Activated CD4-positive, alpha-beta T cell treated with anti-CD3 and anti-CD28 coated beads, Interleukin-2, amount 50 U/mL, for 1 hour (primary cell): Measurements from ENCODE around the gene PRSS50.

Experiments
- DNase-seq: peaks from one replicate; pipeline ENCODE4 v3.0.0-alpha.2; 2020

PRSS50 gene

DNA sequence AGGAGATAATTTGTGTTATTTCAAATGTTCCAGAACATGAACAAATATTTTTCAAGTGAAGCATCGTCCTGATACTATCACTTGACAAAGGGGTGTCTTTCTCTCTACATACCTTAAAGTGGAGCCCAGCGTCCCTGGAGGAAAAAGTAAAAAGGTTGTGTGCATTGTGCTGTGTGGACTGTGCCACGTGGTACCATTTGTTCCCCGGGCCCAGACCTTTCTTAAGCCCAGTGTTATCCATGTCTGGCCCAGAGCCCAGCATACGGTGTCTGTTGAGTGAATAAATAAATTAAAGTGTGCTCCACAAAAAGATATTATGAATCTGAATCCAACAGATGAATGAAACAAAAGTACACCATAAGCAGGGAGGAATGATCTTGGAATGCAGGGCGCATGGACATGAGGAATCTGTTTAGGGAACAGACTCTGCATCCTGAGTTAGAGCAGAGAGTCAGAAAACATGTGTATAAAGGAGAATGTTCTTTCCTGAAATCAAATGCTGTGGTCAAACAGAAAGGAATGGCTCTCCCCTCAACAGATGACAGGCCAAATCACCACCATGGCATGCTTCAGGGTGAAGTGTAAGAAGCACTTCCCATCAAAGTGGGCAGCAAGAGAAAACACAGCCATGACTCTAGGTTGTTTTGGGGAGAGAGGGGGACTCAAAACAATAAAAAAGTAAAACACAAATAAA is 8.1 kb upstream of the PRSS50 start:
- no peak for DNase-seq

DNA sequence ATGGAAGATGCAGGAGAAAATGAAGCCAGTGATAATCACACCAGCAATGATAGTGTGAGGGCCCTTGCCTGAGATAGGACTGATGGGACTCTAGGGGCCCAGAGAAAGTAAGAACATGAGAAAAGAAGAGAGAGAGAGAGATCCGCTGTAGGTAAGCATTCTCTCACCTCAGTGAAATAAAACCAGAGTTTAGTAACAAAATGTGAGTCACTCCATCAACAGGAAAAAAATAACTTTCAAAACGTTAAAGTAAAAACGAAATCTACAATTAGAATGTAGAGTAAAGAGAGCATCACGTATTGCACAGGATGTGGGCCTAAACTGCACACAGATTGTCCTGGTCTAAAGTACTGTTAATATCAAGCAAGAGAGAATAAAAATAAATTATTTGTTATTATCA is 6.8 kb upstream of the PRSS50 start:
- no peak for DNase-seq

DNA sequence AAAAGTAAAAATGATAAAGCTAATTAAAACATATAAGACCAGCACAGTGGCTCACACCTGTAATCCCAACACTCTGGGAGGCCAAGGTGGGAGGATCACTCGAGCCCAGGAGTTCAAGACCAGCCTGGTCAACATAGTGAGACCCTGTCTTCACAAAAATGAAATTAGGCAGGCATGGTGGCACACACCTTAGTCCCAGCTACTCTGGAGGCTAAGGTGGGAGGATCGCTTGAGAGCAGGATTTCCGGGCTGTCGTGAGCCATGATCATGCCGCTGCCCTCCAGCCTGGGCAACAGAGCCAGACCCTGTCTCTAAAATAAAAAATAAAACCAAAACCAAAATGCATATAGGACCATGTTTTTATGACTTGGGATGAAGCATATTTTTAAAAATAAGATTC is 4.8 kb upstream of the PRSS50 start:
- no peak for DNase-seq

DNA sequence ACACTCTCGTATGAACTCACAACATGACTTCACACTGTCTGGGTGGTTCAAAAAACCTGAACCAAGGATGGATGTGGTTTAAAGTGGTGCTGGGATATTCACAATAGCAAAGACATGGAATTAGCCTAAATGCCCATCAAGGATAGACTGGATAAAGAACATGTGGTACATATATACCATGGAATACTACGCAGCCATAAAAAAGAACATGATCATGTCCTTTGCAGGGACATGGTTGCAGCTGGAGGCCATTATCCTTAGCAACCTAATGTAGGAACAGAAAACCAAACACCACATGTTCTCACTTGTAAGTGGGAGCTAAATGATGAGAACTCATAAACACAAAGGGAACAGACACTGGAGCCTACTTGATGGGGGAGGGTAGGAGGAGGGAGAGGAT is 3.3 kb upstream of the PRSS50 start:
- no peak for DNase-seq

DNA sequence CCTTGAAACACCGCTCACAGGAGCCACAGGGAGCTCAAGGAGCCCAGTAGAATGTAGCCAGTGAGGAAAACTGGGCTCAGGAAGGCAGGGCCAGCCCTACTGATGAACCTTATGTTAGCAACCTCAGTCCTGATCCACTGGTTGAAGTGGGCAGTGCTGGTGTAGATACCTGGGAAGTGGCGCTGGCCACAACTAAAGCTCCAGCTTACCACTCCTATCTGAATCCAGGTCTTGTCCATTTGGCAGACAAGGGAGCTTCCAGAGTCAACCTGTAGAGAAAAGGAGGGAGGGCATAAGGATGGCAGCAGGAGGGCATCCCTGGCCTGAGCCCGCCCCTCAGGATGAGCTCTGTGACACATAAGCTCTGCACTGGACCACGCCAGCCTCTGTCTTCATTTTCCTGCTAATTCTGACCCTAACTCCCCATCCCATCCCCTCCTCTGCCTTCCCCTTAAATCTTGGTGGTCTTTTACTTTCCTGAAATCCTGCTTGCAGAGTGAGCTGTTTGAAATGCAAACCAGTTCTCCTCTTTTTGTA is 2.1 kb upstream of the PRSS50 start:
- no peak for DNase-seq

DNA sequence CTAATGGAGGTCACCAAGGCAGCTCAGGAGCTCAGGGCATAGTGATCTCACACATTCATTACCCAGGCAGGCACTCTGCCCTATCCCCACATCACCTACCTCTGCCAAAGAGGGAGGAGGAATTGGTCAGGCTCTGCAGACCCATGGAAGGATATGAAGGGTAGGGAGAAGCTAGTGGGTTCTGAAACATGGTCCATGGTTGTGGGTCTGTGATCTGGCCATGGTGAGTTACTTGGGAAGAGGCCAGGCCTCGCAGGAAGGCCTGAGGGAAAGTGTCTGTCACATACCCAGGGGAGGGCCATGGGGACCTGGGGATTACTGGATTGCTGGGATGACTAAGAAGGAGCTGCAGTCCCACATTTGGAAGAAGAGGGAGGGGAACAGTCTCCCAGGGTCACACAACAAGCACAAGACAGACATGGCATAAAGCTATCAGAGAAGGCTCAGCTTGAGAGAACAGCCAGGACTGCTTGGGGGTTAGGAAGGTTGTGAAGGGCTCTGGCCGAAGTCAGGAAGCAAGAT is 1.4 kb upstream of the PRSS50 start:
- DNase-seq, result no peak

DNA sequence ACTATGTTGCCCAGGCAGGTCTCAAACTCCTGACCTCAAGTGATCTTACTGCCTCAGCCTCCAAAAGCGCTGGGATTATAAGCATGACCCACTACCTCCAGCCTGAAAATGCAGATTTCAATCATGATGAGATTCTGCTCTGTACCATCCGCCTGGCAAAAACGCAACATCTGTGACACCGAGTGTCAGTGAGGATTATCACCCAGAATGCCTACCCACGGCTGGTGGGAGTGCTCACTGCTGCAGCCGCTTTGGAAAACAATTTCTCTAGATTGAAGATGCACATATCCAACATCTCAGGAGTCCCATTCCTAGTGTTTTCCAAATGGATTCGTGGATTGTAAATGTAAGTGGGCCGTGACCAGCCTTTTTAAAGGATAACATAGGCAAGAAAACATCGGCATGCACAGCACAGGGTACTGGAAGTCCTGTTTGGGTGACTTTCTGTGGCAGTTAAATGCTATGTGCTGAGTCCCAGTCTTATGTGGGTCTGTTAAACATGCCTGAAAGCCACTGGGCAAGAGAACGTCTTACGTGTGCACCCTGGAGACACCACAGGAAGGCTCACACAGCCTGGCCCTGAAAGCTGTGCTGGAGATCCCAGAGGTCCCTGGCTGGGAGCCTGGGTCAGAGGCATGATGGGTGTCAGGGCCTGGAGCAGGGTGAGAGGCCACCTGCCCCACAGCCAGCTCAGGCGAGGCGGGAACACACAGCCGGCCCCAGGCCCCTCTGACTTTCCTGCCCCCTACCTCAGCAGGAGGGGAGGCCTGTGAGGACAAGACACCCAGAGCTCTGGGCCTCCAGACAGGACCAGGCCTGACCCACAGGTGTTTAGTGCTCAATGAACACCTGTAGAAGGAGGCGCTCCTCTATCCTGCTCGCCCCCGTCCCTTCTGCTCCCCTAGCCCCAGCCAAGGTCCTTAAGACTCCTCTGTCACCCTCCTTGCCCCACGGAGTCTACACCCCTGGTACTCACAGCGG is 918 bp downstream of the PRSS50 start:
- no peak for DNase-seq

DNA sequence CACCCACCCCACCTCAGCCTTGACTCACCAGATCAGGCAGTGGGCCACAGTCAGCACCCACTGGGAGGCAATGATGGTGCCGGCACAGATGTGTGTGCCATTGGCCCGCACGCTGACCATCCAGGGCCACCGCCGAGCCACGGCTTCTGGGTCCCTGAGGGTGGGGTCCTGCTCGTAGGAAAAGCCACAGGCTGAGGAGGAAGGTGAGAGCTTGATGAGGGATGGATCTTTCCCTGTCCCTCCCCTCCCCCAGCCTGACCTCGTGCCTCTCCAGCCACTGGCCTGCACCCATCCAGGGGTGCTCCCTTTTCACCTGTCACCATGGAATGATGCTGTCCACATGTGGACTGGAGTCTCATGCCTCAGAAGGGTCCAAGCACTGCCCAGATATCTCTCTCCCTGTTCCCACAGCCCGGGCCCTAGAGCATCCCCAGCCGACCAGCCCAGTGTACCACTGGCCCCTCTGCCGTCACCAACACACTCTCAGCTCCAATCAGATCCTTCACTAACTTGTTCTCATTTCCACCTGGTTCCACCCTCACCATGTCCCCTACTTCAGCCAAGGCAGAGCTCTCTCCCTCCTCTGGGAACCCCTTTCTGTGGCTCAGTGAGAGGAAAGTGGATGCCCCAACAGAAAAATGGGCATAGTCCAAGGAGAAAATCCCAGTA is 2.0 kb downstream of the PRSS50 start:
- no peak for DNase-seq

DNA sequence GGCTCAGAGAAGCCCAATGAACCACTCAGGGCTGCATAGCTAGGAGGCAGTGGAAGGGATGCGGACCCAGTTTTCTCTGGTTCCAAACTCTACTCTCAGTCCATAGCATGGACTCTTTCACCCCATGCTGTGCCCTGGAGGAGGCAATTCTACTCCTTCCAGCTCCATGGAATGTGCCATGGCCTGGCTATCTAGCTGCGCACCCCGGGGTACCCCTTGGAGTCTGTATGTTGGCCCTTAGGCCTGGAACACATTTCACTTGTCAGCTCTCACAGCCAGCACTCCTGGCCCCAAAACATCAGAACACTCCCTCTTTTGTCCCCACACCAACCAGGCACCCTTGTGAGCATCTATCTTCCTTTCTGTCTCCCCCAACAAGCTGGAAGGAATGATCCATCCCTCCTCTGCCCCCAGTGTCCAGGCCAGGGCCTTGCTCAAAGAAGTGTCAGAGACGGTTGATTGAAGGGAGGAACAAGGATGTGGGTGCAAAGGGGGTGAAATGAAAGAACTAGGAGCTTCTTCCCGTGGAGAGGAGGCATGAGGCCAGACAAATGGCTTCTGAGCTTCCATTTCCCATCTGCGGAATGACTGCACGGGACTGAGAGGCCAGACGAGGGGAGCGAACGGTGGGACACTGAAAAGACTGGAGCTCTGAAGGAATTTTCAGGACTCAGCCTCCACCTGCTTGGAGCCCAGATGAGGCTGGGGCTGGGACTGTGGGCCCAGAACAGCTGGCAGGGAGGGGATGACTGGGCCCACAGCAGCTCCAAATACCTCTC is 2.8 kb downstream of the PRSS50 start:
- no peak for DNase-seq

DNA sequence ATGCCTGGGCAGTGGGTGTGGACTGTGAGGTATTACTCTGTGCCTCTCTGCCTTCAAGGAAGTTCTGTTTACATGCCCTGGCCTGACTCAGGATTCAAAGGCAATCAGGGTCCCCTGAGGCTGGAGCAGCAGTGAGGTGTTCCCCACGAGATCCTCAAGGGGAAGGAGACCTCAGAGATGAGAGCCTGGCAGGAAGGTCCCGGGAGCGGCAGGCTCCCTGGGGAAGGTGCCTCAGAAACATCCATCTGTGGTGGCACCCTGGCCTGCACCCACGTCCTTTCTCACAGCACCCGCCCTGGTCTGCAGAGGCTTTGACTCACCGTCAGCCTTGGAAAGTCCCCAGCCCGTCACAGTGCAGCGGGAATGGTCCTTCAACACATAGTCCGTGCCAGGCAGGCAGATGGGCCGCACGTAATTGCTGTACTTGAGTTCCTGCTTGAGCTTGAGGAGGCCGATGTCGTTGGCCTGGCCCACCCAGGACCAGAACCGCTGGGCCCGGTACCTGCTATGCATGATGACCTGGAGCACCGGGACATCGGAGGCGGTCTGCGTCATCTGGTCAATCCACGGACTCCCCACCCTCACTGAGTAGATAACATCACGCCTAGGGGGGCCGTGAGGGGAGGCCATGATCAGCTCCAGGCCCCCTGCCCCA is 3.6 kb downstream of the PRSS50 start:
- no peak for DNase-seq

DNA sequence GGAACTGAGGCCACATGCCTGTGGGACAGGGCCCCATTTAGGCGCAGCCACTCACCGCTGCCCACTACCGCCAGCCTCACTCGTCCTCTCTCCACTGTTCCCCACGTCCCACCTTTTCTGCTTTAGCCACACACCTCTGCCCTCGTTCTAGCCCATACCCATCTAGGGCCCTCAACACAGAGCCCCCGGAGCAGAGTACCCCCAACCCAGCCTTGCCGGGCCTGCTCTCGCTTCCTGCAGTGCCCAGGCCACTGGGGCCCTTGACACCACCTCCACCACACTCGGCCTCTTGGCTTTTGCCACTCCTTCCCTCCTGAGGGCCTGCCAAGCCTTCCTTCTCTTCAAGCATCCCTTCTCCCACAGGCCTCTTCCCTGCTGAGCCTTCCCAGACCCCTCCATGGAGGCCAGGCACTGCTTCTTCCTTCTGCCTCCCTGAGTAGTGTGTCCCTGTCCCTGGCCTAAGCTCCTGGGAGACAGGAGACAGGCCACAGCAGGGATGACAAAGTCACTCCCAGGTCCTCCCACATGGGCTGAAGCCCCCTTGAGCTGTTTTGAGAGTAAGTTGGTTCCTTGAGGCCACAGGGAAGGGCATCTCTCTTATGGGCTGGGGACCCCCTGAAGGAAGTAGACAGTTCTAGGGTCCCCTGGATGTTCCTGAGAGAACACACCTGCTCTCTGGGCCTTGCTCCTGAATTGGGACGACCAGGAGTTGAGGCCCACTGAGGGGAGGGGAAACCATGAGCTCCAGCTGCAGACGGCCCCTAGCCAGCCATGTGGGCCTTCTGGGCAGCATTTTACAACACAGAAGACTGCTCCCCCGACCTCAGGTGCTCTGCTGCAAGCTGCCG is 4.4 kb downstream of the PRSS50 start:
- no peak for DNase-seq

DNA sequence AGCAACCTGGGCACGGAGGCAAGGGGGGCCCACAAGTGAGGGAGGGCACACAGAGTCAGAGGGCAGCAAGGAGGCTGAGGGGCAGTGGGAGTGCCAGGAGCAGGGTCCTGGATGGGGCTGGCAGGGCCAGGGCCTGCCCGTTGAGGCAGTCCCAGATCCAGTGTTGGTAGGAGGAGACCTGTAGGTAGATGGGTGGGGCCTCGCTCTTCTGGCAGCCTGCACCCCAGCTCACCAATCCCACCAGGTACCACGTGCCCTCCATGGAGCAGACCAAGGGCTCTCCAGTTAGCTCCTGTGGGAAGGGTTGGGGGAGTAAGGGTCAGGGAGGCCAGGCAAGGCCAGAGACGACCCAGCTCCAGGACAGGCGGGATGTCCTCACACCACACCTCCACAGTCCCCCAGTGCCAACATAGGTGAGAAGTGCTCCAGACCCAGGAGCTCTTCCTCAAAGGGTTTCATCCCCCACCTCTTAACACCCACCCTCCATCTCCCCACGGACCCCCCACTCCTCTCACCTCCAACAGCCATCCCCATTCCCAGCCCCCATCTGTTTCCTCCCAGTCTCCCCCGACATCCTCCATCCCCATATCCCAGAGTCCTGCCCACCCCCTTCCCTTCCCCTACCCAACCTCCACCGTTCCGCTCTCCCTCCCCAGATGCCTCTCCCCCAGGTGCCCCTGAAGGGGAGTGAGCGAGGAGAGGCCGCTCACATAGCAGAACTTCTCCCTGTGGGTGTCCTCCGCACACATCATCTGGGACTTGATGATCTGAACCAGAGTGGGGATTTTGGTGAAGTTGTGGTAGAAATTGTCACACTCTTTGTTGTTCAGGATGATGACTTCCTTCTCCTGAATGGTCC is 5.2 kb downstream of the PRSS50 start:
- no peak for DNase-seq

DNA sequence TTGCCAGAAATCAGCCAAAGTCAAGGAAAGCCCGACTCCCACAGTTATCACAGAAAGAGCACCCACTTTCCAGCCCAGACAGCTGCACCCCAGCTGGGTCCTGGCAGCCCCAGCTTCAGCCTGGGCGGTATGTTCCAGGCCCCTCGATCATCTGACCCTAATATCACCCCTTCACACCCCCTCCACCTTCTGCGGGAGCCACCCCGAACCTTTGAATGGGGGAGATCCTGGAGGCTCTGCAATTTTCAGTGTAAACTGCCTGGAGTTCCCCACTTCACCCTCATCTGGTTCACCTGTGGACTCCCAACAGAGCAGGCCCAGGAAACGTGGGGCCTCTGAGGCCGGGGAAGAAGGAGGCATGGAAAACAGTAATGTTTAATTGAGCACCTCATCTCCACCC is 5.9 kb downstream of the PRSS50 start:
- no peak for DNase-seq

DNA sequence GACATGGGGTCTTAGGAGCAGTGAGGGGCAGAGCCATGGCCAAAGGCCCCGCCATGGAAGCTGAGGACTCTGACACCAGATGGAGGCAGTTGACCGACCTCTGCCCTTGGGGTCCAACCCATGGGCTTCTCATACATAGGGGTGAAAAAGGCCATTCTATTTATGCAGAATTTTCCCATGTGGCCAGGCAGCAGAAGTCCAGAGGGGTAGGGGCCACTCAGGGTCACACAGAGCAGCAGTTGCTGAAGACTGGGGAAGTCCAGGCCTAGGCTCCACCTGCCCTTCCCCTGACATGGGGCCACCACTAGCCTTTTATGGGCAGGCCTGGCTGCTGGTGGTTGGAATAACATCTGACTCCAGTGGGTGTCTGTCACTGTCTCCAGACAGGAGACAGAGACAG is 6.4 kb downstream of the PRSS50 start:
- DNase-seq, result no peak

DNA sequence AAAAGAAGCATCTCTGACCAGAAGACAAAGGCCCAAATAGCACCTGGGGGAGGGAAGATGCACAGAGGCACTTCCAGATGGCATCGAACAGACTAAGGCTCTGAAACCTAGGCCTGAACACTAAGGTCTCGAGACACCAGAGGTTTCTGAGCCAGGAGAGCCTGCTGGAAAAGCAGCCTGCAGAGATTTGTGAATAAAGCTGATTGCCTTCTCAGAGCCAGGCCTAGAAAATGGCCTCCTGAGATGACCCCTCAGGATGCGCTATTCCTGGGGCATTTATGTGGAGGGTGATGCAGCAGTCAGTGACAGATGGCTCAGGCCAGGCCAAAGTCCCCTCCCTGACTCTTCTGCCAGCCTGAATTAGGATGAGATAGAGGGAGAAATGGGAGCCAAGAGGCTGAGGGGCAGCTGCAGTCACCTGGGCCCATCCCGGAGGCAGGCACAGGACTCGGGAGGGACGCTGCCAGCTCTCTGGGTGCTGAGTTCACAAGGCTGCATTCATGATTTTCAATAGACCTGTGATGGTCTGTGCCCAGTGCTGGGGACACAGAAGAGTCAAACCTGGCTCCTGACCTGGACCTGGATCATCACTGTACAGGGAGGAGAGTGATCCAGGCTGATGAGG is 6.9 kb downstream of the PRSS50 start:
- no peak for DNase-seq

DNA sequence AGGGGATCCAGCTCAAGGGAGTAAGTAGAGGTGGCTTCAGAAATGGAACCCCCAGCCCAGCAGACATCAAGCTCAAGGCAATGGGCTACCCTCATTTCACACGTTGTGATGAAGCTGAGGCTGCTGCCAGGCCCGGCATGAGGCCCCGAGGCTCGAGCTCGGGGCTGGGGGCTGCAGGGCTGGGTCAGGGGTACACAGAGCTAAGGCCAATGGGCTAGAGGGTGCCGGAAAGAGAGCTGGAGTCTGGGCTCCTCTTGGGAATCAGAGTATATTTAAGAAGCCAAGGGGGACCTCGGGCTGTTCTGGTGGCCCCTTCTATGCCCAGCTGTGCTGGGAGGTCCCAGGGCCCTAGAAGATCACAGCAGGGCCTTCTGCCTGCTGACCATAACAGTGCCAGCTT is 7.4 kb downstream of the PRSS50 start:
- no peak for DNase-seq

DNA sequence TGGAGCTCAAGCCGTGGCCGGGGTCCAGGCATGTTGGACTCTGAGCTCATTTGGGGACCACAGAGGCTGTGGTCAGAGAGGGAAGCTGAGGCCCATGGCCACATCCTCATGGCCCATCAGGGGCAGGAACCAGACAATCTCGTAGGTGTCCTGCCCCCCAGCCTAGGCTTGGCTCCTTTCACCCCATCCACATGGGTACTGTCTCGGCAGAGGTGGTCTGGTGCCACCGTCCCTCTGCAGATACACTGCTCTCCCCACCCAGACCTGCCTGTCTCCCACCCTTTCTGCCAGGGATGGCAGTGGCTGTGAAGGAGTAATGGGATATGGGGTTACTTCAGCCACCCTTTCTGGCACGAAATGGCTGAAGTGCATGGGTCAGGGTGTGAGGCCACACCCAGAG is 7.9 kb downstream of the PRSS50 start:
- no peak for DNase-seq

DNA sequence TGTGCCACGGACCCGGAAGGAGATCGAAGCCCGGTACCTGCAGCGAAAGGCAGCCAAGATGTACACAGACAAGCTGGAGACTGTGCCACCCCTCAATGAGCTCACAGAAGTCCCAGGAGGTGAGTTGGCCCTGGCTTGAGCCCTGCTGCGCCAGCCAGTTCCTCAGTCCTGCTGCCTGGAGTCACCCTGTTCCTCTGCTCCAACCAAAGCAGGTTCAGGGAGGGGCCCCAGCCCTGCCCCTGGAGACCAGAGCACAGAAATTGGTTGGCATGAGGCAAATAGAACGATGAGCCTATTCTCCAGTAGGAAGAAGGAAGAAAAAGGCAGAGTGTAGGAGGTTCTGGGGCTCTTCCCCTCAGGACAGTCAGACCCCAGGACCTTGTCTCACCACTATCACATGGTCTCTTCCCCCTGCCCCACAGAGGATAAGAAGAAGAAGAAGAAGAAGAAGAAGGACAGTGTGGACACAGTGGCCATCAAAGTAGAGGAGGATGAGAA is 8.5 kb downstream of the PRSS50 start:
- no peak for DNase-seq
